Mucosa of descending colon (tissue), 3 donors: ENCODE data around the gene PAX6. TPM values are rescaled to one million over a fixed set of nuclear protein-coding genes. Genes with fewer than 3 reads are reported as not detected.
"Not testable (repeated sequence)": the region's sequence is repeated elsewhere in the genome, so short reads cannot be mapped to it uniquely, and the experiment has no call there.

Source experiments
- ATAC-seq: fragments of 200-7000 bp; cut with Tn5 transposase; one replicate; pipeline ENCODE4 v1.9.1; 2020; ENCODE audit warnings: mild to moderate bottlenecking, moderate library complexity
- DNase-seq, 3 donors: peaks; one replicate each; pipeline ENCODE4 v3.0.0-alpha.2; 2020
- H3K36me3 ChIP-seq: fragments of 200-600 bp; one replicate; pipeline ENCODE4 v1.8.0; 2021; ENCODE audit warnings: low read depth, mild to moderate bottlenecking
- H3K4me1 ChIP-seq: fragments of 200-600 bp; one replicate; pipeline ENCODE4 v1.8.0; 2021; ENCODE audit warnings: low read depth, mild to moderate bottlenecking
- H3K4me3 ChIP-seq: fragments of 200-600 bp; one replicate; pipeline ENCODE4 v1.8.0; 2021; ENCODE audit warnings: mild to moderate bottlenecking
- H3K9me3 ChIP-seq: fragments of 200-600 bp; one replicate; pipeline ENCODE4 v1.8.0; 2021; ENCODE audit warnings: mild to moderate bottlenecking
- intact Hi-C, 2 donors: fragments of 100-400 bp; cut with DNase I in 1 of 2; cut with micrococcal nuclease in 1 of 2; formaldehyde crosslinking; loops; one replicate each; pipeline versions ENCODE4 v1.11.0 to v1.11.1; 2022; cut with DNase I, micrococcal nuclease
- total RNA-seq, 3 donors: library from RNA; stranded (reverse); fragmentation: NEBNext Ultra II Directional in 2 of 3; extraction: Animal tissue kit (Norgen Biotek cat#: 25700) in 2 of 3; gene quantifications; one replicate each; pipeline versions ENCODE4 v1.2.1 to v1.2.4, GENCODE V29; 2021 to 2023
- TF ChIP-seq, protein P1 (sequence below): fragments of 200-600 bp; IDR thresholded peaks from one replicate; pipeline ENCODE4 v1.8.0; 2022; ENCODE audit warnings: antibody characterized with exemption, mild to moderate bottlenecking
- donor health status: DM: no; HTN: no; CAD: no; lungs with moderate emphysema.
- donor health status: DM: no; HTN: no; CAD: no.
- donor health status: DM: no; HTN: yes; CAD: no.

Gene PAX6
- total RNA-seq, 3 donors from 2014 or later = 0.09 to 1.1 (median 0.63) TPM

DNA sequence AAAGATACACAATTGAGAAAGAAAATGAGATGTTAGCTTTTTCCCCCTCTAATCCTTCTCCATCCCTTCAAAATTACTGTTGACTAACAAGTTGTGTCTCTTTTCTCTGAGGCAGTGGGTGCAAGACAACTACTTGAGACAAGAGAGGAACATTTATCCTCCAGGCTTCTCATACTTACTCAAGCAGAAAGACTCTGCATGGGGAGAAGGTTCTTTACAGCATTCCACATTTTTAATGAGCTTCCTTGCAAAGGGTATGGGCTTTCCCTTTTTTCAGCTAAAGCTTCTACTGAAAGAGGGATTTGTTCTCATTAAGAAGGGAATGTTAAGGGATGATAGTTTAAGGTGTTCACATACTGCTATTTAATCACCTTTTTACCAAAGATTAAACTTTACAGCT lies 47.8 kb downstream of the PAX6 start:
- intact Hi-C loops = no loop called here
- H3K4me1 ChIP-seq = no peaks in the 10 kb centered on the region
- ATAC-seq (no peak), DNase-seq (no peak)
- no peak overlapping the region for H3K4me3 ChIP-seq
- TF ChIP-seq, protein P1, sequence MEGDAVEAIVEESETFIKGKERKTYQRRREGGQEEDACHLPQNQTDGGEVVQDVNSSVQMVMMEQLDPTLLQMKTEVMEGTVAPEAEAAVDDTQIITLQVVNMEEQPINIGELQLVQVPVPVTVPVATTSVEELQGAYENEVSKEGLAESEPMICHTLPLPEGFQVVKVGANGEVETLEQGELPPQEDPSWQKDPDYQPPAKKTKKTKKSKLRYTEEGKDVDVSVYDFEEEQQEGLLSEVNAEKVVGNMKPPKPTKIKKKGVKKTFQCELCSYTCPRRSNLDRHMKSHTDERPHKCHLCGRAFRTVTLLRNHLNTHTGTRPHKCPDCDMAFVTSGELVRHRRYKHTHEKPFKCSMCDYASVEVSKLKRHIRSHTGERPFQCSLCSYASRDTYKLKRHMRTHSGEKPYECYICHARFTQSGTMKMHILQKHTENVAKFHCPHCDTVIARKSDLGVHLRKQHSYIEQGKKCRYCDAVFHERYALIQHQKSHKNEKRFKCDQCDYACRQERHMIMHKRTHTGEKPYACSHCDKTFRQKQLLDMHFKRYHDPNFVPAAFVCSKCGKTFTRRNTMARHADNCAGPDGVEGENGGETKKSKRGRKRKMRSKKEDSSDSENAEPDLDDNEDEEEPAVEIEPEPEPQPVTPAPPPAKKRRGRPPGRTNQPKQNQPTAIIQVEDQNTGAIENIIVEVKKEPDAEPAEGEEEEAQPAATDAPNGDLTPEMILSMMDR = no peak
- H3K9me3 ChIP-seq = no peaks in the 10 kb centered on the region
- H3K36me3 ChIP-seq = no peaks in the 10 kb centered on the region

GRCh38 chr11:31761636-31762035 lies 49.5 kb downstream of the PAX6 start:
- Histone ChIP-seq H3K4me3 (no peak overlapping the region), H3K4me1 (no peaks in the 10 kb centered on the region), H3K9me3 (no peaks in the 10 kb centered on the region), H3K36me3 (no peaks in the 10 kb centered on the region)
- DNase-seq = no peak
- intact Hi-C loops = no loop called here
- TF ChIP-seq, protein P1 = no peak
- no peak for ATAC-seq

DNA sequence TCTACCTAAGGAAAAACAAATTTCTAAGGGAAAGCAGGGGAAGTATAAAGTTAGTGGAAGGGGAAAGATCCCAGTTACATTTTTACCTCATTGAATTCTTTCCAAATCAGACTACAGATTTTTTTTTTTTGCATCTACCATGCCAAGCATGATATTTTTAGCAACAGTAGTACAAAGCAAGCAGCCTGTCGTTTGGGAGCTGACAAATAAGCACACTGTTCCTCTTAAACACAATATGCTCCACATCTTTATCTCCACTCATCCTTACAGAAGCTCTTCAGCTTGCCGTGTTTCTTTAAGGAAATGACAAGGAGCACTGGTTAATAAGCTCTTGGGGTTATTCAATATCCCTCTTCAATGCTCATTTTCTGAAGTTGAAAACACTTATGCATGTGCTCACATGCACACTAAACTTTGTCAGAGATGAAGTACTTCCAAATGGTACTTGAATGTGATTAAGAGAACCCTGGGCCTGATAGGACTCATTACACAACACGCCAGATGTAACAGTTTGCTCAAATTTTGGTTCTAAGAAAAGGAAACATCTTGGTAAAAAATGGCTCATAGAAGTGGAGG lies 53.8 kb downstream of the PAX6 start:
- Histone ChIP-seq H3K4me3 (no peak overlapping the region), H3K36me3 (no peaks in the 10 kb centered on the region), H3K9me3 (no peaks in the 10 kb centered on the region), H3K4me1 (no peaks in the 10 kb centered on the region)
- ATAC-seq (no peak), DNase-seq (no peak)
- TF ChIP-seq, protein P1 = no peak
- intact Hi-C loops = no loop called here

- Histone ChIP-seq H3K9me3 (no peaks in the 10 kb centered on the region), H3K36me3 (no peaks in the 10 kb centered on the region), H3K4me3 (no peak overlapping the region), H3K4me1 (no peaks in the 10 kb centered on the region)
- DNase-seq (no peak), ATAC-seq (no peak)
- intact Hi-C loops = no loop called here
- TF ChIP-seq, protein P1 = no peak
Measured at GRCh38 chr11:31747581-31747980, 63.5 kb downstream of the PAX6 start.

GRCh38 chr11:31740731-31741368 lies 70.3 kb downstream of the PAX6 start:
- ATAC-seq, H3K4me1 ChIP-seq, intact Hi-C loops, H3K36me3 ChIP-seq, H3K4me3 ChIP-seq, DNase-seq: not testable (repeated sequence)
- H3K9me3 ChIP-seq = peaks cover 12% of the 10 kb centered on the region

- no peaks in the 10 kb centered on the region for H3K36me3 ChIP-seq
- H3K4me1 ChIP-seq = no peaks in the 10 kb centered on the region
- no peak for ATAC-seq
- intact Hi-C loops = no loop called here
- peaks cover 12% of the 10 kb centered on the region for H3K9me3 ChIP-seq
- TF ChIP-seq, protein P1 = no peak
- DNase-seq = no peak
- no peak overlapping the region for H3K4me3 ChIP-seq
Measured at GRCh38 chr11:31740131-31740530, 71.0 kb downstream of the PAX6 start.
